Adrenal gland (tissue), 5 donors: ENCODE measurements around the gene ATP1A1.

Source experiments
- POLR2A ChIP-seq, 2 donors: fragments of 450-650 bp; IDR thresholded peaks; one replicate each; pipeline ENCODE4 v1.6.1; 2017; ENCODE audit warnings: antibody characterized with exemption in 2 of 2, mild to moderate bottlenecking in 2 of 2, moderate library complexity in 1 of 2
- TF ChIP-seq, protein P1 (sequence below), 6 experiments: fragments of 450-650 bp in 4 of 6; fragments of 200-600 bp in 2 of 6; sonication (generic) in 1 of 6; IDR thresholded peaks; 1 replicate in 5 of 6; 2 replicates in 1 of 6; pipeline versions ENCODE4 v1.5.1 to v1.8.0; 2016 to 2021; ENCODE audit warnings: antibody characterized with exemption in 6 of 6, mild to moderate bottlenecking in 2 of 6, moderate library complexity in 1 of 6
- donor health status: DM: no; HTN: no; CAD: no.

DNA sequence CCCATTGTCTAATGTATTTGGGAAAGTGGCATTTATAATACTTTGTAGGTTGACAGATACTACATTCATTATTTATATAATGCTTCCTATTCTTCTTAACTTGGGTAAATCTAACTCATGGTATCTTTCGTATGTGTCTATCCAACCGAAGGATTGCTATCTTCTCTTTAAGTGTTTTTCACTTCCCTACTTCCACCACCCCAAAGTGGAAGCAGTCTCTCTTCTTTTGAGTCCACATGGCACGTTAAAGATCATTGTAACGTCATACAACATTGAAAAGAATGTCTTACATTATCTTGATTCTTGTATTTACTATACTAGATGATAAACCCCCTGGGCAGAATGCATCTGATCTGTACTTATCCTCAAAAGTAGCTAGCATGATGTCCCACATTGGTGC is 21.2 kb downstream of the ATP1A1 start:
- TF ChIP-seq POLR2A (IDR thresholded peaks at IDR 0.05): no peak
- TF ChIP-seq, protein P1, sequence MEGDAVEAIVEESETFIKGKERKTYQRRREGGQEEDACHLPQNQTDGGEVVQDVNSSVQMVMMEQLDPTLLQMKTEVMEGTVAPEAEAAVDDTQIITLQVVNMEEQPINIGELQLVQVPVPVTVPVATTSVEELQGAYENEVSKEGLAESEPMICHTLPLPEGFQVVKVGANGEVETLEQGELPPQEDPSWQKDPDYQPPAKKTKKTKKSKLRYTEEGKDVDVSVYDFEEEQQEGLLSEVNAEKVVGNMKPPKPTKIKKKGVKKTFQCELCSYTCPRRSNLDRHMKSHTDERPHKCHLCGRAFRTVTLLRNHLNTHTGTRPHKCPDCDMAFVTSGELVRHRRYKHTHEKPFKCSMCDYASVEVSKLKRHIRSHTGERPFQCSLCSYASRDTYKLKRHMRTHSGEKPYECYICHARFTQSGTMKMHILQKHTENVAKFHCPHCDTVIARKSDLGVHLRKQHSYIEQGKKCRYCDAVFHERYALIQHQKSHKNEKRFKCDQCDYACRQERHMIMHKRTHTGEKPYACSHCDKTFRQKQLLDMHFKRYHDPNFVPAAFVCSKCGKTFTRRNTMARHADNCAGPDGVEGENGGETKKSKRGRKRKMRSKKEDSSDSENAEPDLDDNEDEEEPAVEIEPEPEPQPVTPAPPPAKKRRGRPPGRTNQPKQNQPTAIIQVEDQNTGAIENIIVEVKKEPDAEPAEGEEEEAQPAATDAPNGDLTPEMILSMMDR (IDR thresholded peaks at IDR 0.05): no peak
